ENCODE data around the gene PDPK1.
"Not testable (repeated sequence)": the region's sequence is repeated elsewhere in the genome, so short reads cannot be mapped to it uniquely, and the experiment has no call there.

Gene PDPK1

GRCh38 chr16:2550283-2550878 is 12.6 kb downstream of the PDPK1 start:
- DNase-seq, result not testable (repeated sequence)

GRCh38 chr16:2551420-2551889 is 13.6 kb downstream of the PDPK1 start:
- DNase-seq, result not testable (repeated sequence)

- DNase-seq, result not testable (repeated sequence)
These were observed 17.0 kb downstream of the PDPK1 start for GRCh38 chr16:2554709-2555425.

- not testable (repeated sequence) for DNase-seq
These were observed 19.3 kb downstream of the PDPK1 start for GRCh38 chr16:2557150-2557549.

GRCh38 chr16:2560131-2560797 is 22.4 kb downstream of the PDPK1 start:
- not testable (repeated sequence) for DNase-seq

GRCh38 chr16:2560798-2561133 is 22.9 kb downstream of the PDPK1 start:
- DNase-seq, result not testable (repeated sequence)

GRCh38 chr16:2567506-2567905 is 29.7 kb downstream of the PDPK1 start:
- DNase-seq, result not testable (repeated sequence)

- DNase-seq, result not testable (repeated sequence)
These were observed 30.8 kb downstream of the PDPK1 start for GRCh38 chr16:2568573-2568972.

- not testable (repeated sequence) for DNase-seq
These were observed 34.9 kb downstream of the PDPK1 start for GRCh38 chr16:2572704-2573103.

- DNase-seq, result not testable (repeated sequence)
These were observed 38.0 kb downstream of the PDPK1 start for GRCh38 chr16:2575839-2576238.

- not testable (repeated sequence) for DNase-seq
These were observed 39.2 kb downstream of the PDPK1 start for GRCh38 chr16:2577044-2577443.

- not testable (repeated sequence) for DNase-seq
These were observed 41.1 kb downstream of the PDPK1 start for GRCh38 chr16:2578905-2579304.

GRCh38 chr16:2580143-2580542 is 42.3 kb downstream of the PDPK1 start:
- peak in 1 of 2 experiments; percentile 7 for DNase-seq

GRCh38 chr16:2580818-2581217 is 43.0 kb downstream of the PDPK1 start:
- DNase-seq, result not testable (repeated sequence)

GRCh38 chr16:2584729-2585650 is 47.2 kb downstream of the PDPK1 start:
- no peak for DNase-seq

- DNase-seq, result no peak
These were observed 47.8 kb downstream of the PDPK1 start for GRCh38 chr16:2585651-2586081.

- no peak for DNase-seq
These were observed 48.4 kb downstream of the PDPK1 start for GRCh38 chr16:2586241-2586640.

GRCh38 chr16:2586901-2587480 is 49.2 kb downstream of the PDPK1 start:
- no peak for DNase-seq

GRCh38 chr16:2587891-2588565 is 50.2 kb downstream of the PDPK1 start:
- no peak for DNase-seq

- DNase-seq, result no peak
These were observed 53.8 kb downstream of the PDPK1 start for GRCh38 chr16:2591476-2592240.

GRCh38 chr16:2592786-2593185 is 55.0 kb downstream of the PDPK1 start:
- DNase-seq, result no peak
